GM10847 (cell line): ENCODE results near the gene UBE2J2.

ENCODE experiments used
- POLR2A ChIP-seq: IDR thresholded peaks from 2 replicates; pipeline ENCODE4 v1.6.1; 2011; ENCODE audit not compliant: insufficient read length; ENCODE audit errors: extremely low read depth

The UBE2J2 gene

DNA sequence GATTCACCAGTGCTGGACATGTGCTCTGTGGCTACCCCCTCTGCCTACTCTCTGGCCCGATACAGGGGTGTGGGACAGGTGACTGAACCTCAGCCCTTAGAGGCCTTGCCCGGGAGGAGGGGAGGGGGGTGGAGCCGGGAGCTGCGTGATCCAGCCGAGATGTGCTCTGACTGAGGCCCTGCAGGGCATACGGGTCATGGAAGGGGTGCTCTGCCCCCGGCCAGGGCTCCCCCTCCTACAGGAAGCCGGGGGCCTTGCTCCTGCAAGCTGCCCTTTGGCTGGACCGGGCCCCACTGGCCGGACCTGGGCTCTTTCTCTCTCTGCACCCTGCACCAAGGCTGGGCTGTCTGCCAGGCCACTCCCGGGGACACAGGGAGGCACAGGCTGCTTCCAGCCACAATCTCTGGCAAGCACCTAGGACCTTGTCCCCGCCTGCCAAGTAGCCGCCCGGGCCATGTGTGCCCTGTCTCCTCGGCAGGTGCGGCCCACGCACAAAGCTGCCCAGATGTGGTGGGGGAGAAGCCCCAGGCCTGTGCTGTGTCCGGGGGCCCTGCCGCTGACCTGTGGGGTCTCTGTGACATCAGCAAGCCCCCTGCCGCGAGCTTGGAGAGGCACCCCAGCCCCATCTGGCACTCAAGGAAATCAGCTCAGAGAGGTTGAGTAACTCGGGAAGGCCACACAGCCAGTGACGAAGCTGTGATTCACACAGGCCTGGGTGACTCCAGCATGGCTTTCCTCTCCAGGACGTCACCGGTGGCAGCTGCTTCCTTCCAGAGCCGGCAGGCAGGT is 8.1 kb upstream of the UBE2J2 start:
- no peak for TF ChIP-seq POLR2A

DNA sequence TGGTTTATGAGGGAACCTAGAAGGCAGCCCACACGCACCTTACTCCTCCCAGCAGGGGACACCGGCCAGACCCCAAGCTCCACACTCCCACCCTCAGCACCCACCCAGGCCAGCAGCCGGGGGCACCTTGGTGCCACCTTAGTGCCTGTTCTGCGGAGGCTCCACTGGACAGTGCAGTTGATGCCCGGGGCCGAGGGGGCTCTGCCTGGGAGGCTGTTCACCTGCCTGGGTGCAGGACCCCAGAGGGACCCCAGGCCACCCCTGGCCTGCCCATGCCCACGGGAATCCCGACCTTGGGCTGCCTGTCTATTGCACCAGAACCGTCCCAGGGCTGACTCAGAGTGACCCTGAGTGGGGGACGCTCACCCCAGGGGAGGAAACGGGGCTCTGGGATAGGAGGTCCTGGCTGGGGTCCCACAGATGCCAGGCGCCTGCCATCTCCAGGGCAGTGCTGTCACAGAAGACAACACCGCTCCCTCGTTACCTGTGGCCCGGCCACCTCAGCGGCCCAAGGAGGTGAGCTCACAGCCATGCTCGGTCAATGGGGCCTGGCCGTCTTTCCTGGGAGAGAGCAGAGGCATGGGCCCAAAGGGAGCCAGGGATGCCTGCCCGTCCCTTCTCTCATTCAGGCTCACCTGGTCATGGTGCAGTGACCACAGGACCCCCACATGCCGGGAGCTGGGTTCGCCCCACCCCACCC is 7.3 kb upstream of the UBE2J2 start:
- TF ChIP-seq POLR2A = no peak

DNA sequence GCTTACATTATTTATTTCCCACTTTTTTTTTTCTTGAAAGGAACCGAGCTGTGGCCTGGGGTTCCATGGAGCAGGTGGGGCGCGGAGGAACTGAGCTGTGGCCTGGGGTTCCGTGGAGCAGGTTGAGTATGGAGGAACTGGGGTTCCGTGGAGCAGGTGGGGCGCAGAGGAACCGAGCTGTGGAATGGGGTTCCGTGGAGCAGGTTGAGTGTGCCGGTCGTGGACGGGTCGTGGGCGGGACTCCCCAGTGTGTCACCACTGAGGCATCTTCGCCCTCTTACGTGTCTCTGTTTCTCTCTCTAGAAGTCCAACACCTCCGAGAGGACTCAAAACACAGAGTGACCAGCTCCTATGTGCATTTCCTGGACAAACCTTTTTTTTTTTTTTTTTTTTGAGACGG is 5.4 kb upstream of the UBE2J2 start:
- TF ChIP-seq POLR2A = no peak

- TF ChIP-seq POLR2A = no peak
Measured at GRCh38 chr1:1278620-1279019, 5.0 kb upstream of the UBE2J2 start.

- no peak for TF ChIP-seq POLR2A
Measured at GRCh38 chr1:1275836-1276235, 2.2 kb upstream of the UBE2J2 start.

DNA sequence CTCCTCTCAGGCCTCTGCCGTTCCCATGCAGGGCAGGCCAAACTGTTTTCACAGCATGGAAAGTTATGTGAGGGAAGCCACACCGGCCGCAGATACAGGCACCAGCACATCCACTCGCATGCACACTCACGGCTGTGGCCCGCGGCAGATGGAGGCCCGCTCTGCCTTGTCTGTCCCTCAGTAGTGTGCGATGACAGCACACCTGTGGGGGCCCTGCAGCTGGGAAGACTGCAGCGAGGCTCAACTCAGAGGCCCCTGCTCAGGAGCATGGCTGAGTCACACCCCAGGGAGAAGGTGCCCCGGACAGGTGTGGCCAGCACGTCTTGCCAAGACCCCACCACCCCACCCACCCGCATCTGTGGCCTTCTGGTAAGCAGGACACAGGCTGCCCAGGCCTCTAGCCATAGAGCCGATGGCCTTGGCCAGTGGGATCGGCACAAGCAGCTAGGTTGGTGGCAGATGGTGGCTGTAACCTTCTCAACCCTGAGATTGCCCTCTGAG is 1.3 kb upstream of the UBE2J2 start:
- no peak for TF ChIP-seq POLR2A

GRCh38 chr1:1274299-1274930 is 761 bp upstream of the UBE2J2 start:
- no peak for TF ChIP-seq POLR2A

DNA sequence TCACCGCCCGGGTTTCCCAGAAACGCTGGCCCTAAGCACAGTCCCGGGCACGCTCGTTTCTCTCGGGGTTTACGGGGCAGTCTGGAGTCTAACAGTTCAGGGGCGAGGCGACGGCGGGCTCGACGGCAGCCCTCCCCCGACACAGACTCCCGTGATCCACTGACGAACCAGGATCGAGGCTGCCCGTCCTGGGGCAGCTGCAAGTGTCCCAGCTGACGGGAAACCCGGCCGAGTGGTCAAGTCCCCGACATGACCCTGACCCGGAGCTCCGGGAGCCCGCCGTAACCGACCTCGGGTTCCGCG is 494 bp downstream of the UBE2J2 start:
- TF ChIP-seq POLR2A = no peak

DNA sequence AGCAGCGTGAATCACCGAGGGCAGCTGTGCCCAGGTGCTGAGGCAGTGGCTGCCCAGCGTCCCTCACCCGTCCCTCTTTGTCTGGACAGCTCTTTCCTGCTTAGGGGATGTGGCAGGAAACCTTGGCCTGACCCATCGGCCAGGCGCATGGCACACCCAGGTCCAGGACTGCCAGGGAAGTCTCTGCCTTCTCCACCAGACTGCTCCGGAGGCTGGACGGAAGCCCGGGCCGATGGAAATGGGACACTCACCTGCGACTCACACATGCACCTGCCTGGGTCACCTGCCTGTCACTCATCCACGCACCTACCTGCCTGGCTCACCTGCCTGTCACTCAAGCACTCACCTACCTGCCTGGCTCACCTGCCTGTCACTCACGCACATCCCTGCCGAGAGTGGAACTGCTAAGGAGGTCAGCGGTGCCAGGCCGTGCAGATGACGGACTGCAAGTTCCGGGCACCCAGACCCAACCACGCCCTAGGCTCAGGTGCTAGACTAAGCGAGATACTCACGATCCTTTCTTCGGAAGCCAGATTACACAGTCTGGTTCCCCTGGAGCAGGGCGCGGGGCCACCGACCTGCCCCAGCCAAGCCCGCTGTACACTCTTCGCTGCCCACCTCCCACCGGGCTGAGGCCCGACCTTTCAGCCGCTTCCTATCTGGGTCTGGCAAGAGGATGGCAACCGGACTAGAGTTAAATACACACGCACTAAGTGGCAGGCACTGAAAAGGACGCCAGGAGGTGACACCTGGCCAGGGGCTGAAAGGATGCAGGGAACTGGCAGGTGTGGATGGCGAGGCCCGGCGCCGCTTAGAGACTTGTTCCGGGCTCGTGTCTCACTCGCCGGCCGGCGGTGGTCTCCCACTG is 1.1 kb downstream of the UBE2J2 start:
- TF ChIP-seq POLR2A = no peak

DNA sequence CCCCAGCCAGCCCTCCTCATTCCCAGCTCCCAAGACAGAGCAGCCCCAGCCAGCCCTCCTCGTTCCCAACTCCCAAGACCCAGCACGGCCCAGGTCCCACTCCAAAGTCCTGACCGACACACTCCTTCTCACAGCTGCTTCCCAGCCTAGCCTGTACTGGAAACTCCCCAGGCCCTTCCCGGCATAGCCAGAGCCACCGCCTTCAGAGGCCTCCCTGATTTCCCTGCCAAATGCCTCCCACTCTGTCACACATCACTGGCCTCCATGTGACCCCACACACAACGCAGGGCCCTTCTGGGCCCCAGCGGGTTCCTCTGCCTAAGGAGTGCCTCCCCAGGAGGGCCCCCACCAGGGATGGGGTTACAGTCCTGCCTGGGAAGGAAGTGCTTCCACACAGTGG is 2.8 kb downstream of the UBE2J2 start:
- no peak for TF ChIP-seq POLR2A

- no peak for TF ChIP-seq POLR2A
Measured at GRCh38 chr1:1268284-1268682, 5.4 kb downstream of the UBE2J2 start.

- no peak for TF ChIP-seq POLR2A
Measured at GRCh38 chr1:1267488-1268283, 6.0 kb downstream of the UBE2J2 start.

- TF ChIP-seq POLR2A = no peak
Measured at GRCh38 chr1:1264868-1265272, 8.8 kb downstream of the UBE2J2 start.

GRCh38 chr1:1264026-1264425 is 9.6 kb downstream of the UBE2J2 start:
- no peak for TF ChIP-seq POLR2A
